GM23338 (cell line): Measurements from ENCODE around the gene STXBP5L. TPM values are rescaled to one million over a fixed set of nuclear protein-coding genes. Genes with fewer than 3 reads are reported as not detected.

ENCODE experiments used
- ATAC-seq: fragments of 200-7000 bp; cut with Tn5 transposase; 3 replicates; pipeline ENCODE4 v1.9.1; 2020
- DNase-seq: peaks from one replicate; pipeline ENCODE4 v3.0.0-alpha.2; 2015; ENCODE audit warnings: low spot score
- H2AFZ ChIP-seq: fragments of 200-600 bp; sonication (generic); 2 replicates; pipeline ENCODE4 v1.8.0; 2016; ENCODE audit warnings: antibody characterized with exemption, mild to moderate bottlenecking, moderate library complexity
- H3F3A ChIP-seq: fragments of 200-600 bp; sonication (generic); replicated peaks from 2 replicates; pipeline ENCODE4 v1.8.0; 2017; ENCODE audit warnings: antibody characterized with exemption, mixed run types, low read depth
- H3K27ac ChIP-seq: fragments of 200-600 bp; sonication (generic); 2 replicates; pipeline ENCODE4 v1.6.1; 2016; ENCODE audit warnings: low read depth
- H3K27me3 ChIP-seq: fragments of 200-600 bp; sonication (generic); 2 replicates; pipeline ENCODE4 v1.8.0; 2016; ENCODE audit warnings: mild to moderate bottlenecking, mixed run types, moderate library complexity; ENCODE audit not compliant: insufficient read depth
- H3K36me3 ChIP-seq: fragments of 200-600 bp; sonication (generic); 2 replicates; pipeline ENCODE4 v1.8.0; 2016; ENCODE audit warnings: mild to moderate bottlenecking; ENCODE audit not compliant: insufficient read depth
- H3K4me1 ChIP-seq: fragments of 200-600 bp; sonication (generic); 2 replicates; pipeline ENCODE4 v1.8.0; 2016; ENCODE audit warnings: mild to moderate bottlenecking, moderate library complexity; ENCODE audit not compliant: insufficient read depth
- H3K4me2 ChIP-seq: fragments of 200-600 bp; sonication (generic); 2 replicates; pipeline ENCODE4 v1.7.1; 2017; ENCODE audit warnings: mixed run types
- H3K4me3 ChIP-seq: fragments of 200-600 bp; sonication (generic); 2 replicates; pipeline ENCODE4 v1.6.1; 2016; ENCODE audit warnings: mixed run types
- H3K79me2 ChIP-seq: fragments of 200-600 bp; sonication (generic); replicated peaks from 2 replicates; pipeline ENCODE4 v1.8.0; 2017; ENCODE audit warnings: mild to moderate bottlenecking; ENCODE audit not compliant: insufficient read depth
- H3K9me2 ChIP-seq: fragments of 200-600 bp; sonication (generic); 2 replicates; pipeline ENCODE4 v1.8.0; 2017; ENCODE audit not compliant: insufficient read depth
- H4K20me1 ChIP-seq: fragments of 200-600 bp; sonication (generic); replicated peaks from 2 replicates; pipeline ENCODE4 v1.8.0; 2017; ENCODE audit warnings: mild to moderate bottlenecking; ENCODE audit not compliant: insufficient read depth
- H3K27ac Mint-ChIP-seq: 2 replicates; pipeline ENCODE4 v1.8.0; 2020; ENCODE audit warnings: inconsistent platforms, mild to moderate bottlenecking, moderate library complexity, mixed read lengths
- H3K27me3 Mint-ChIP-seq: 3 replicates; pipeline ENCODE4 v1.8.0; 2022; ENCODE audit warnings: low read depth, mild to moderate bottlenecking, moderate library complexity, mixed read lengths, inconsistent platforms; ENCODE audit not compliant: insufficient read depth, poor library complexity
- H3K36me3 Mint-ChIP-seq: 3 replicates; pipeline ENCODE4 v1.8.0; 2021; ENCODE audit warnings: low read depth, mild to moderate bottlenecking, inconsistent platforms, moderate library complexity, mixed read lengths
- H3K4me1 Mint-ChIP-seq: 3 replicates; pipeline ENCODE4 v1.8.0; 2020; ENCODE audit warnings: mild to moderate bottlenecking, inconsistent platforms, mixed read lengths
- H3K4me3 Mint-ChIP-seq: 3 replicates; pipeline ENCODE4 v1.8.0; 2021; ENCODE audit warnings: moderate library complexity, mild to moderate bottlenecking, inconsistent platforms, mixed read lengths
- H3K9me3 Mint-ChIP-seq: 3 replicates; pipeline ENCODE4 v1.8.0; 2020; ENCODE audit warnings: moderate library complexity, mild to moderate bottlenecking, inconsistent platforms, mixed read lengths
- CREB1 ChIP-seq: fragments of 250-450 bp; sonication (Bioruptor Pico); IDR thresholded peaks from 2 replicates; pipeline ENCODE4 v1.5.0; 2020; ENCODE audit warnings: low read depth, mild to moderate bottlenecking, moderate library complexity
- CTCF ChIP-seq, 2 experiments: fragments of 200-600 bp in 1 of 2; sonication (generic) in 1 of 2; conservative IDR thresholded peaks; 2 replicates each; pipeline versions ENCODE4 v1.5.1 to v1.6.1; 2016 to 2017; ENCODE audit warnings: antibody characterized with exemption in 2 of 2, low read depth in 2 of 2, mild to moderate bottlenecking in 2 of 2, moderate library complexity in 1 of 2
- ETS1 ChIP-seq: IDR thresholded peaks from 2 replicates; pipeline ENCODE4 v1.6.1; 2016; ENCODE audit warnings: antibody characterized with exemption
- EZH2 ChIP-seq: fragments of 200-600 bp; sonication (generic); IDR thresholded peaks from one replicate; pipeline ENCODE4 v1.8.0; 2017; ENCODE audit warnings: antibody characterized with exemption, mild to moderate bottlenecking, low read depth; ENCODE audit not compliant: unreplicated experiment
- EZH2phosphoT487 ChIP-seq: fragments of 200-600 bp; sonication (generic); IDR thresholded peaks from one replicate; pipeline ENCODE4 v1.8.1; 2018; ENCODE audit warnings: antibody characterized with exemption; ENCODE audit not compliant: unreplicated experiment
- JUNB ChIP-seq: IDR thresholded peaks from one replicate; pipeline ENCODE4 v1.6.1; 2016; ENCODE audit warnings: antibody characterized with exemption; ENCODE audit not compliant: unreplicated experiment
- NANOG ChIP-seq: IDR thresholded peaks from 2 replicates; pipeline ENCODE4 v1.6.1; 2016; ENCODE audit warnings: antibody characterized with exemption, borderline replicate concordance
- POLR2AphosphoS5 ChIP-seq: IDR thresholded peaks from 2 replicates; pipeline ENCODE4 v1.6.1; 2016; ENCODE audit warnings: antibody characterized with exemption, low read depth
- REST ChIP-seq: IDR thresholded peaks from one replicate; pipeline ENCODE4 v1.6.1; 2018; ENCODE audit warnings: antibody characterized with exemption; ENCODE audit not compliant: unreplicated experiment
- STAT1 ChIP-seq: IDR thresholded peaks from one replicate; pipeline ENCODE4 v1.6.1; 2016; ENCODE audit warnings: antibody characterized with exemption; ENCODE audit not compliant: unreplicated experiment
- ZNF114 ChIP-seq: fragments of 250-450 bp; sonication (Bioruptor Pico); IDR thresholded peaks from 2 replicates; pipeline ENCODE4 v1.5.0; 2020; ENCODE audit warnings: mild to moderate bottlenecking, moderate library complexity
- ZNF331 ChIP-seq: fragments of 250-450 bp; sonication (Bioruptor Pico); IDR thresholded peaks from 2 replicates; pipeline ENCODE4 v1.5.0; 2020; ENCODE audit warnings: low read depth, mild to moderate bottlenecking, moderate library complexity
- ZNF462 ChIP-seq: fragments of 250-450 bp; sonication (Bioruptor Pico); IDR thresholded peaks from 2 replicates; pipeline ENCODE4 v1.5.0; 2020; ENCODE audit warnings: mild to moderate bottlenecking, moderate library complexity
- polyA plus RNA-seq: library from polyadenylated mRNA; unstranded; fragments of >200 nt; fragmentation: Nextera tagmentation; extraction: Ambion mirVana; gene quantifications from 2 replicates; pipeline ENCODE4 v1.2.1, GENCODE V29; 2016
- total RNA-seq: library from RNA; depleted of rRNA; stranded (reverse); fragments of >200 nt; shearing (Covaris generic); gene quantifications from 2 replicates; pipeline ENCODE4 v1.2.3, GENCODE V29; 2014

The STXBP5L gene
- total and polyA plus RNA-seq, 2 experiments from 2014 or later, result 4.2 to 6.0 TPM

- H3K9me2 ChIP-seq, result no peaks in the 10 kb centered on the region
- Mint-ChIP-seq H3K36me3 (peaks cover 53% of the 10 kb centered on the region), H3K27me3 (no peaks in the 10 kb centered on the region), H3K4me1 (no peaks in the 10 kb centered on the region), H3K9me3 (no peaks in the 10 kb centered on the region), H3K4me3 (no peak overlapping the region), H3K27ac (no peak overlapping the region)
- TF ChIP-seq CREB1 (CRISPR knock-in tag) (no peak), JUNB (no peak), ETS1 (no peak), ZNF331 (CRISPR knock-in tag) (no peak), NANOG (no peak), ZNF114 (CRISPR knock-in tag) (no peak), STAT1 (no peak), EZH2 (no peak), ZNF462 (CRISPR knock-in tag) (no peak), EZH2phosphoT487 (no peak), POLR2AphosphoS5 (no peak), REST (no peak), CTCF (conservative IDR thresholded peaks at IDR 0.05; ENCODE audit: low read depth in 2 of 2) (no peak)
- no peaks in the 10 kb centered on the region for H3K79me2 ChIP-seq
- no peaks in the 10 kb centered on the region for H4K20me1 ChIP-seq
- H2AFZ ChIP-seq, result no peak overlapping the region
- ATAC-seq (no peak), DNase-seq (no peak)
- no peak overlapping the region for H3K4me2 ChIP-seq
- no peaks in the 10 kb centered on the region for H3F3A ChIP-seq
- no peaks in the 10 kb centered on the region for H3K27me3 ChIP-seq
- H3K4me1 ChIP-seq, result no peaks in the 10 kb centered on the region
- peaks cover 22% of the 10 kb centered on the region; the same call in 1 of the 2 replicates for H3K36me3 ChIP-seq
- H3K4me3 ChIP-seq, result no peak overlapping the region
- no peak overlapping the region for H3K27ac ChIP-seq
These were observed 523.9 kb downstream of the STXBP5L start for GRCh38 chr3:121431726-121432517.
